MM.1S (cell line): ENCODE results near the gene TMOD1.
"Not testable (repeated sequence)": the region's sequence is repeated elsewhere in the genome, so short reads cannot be mapped to it uniquely, and the experiment has no call there.

ENCODE experiments used
- DNase-seq: peaks from one replicate; pipeline ENCODE4 v3.0.0-alpha.2; 2015
- H2AFZ ChIP-seq: fragments of 300-600 bp; sonication (generic); 2 replicates; pipeline ENCODE4 v1.6.0; 2016; ENCODE audit warnings: antibody characterized with exemption, low read length
- H3F3A ChIP-seq: fragments of 300-600 bp; sonication (generic); 2 replicates; pipeline ENCODE4 v1.6.1; 2016; ENCODE audit warnings: mild to moderate bottlenecking, antibody characterized with exemption, low read length, moderate library complexity, mixed read lengths; ENCODE audit not compliant: insufficient read depth
- H3K27ac ChIP-seq: fragments of 300-600 bp; sonication (generic); 2 replicates; pipeline ENCODE4 v1.5.1; 2016; ENCODE audit warnings: mild to moderate bottlenecking, low read length
- H3K27me3 ChIP-seq: fragments of 300-600 bp; sonication (generic); replicated peaks from 2 replicates; pipeline ENCODE4 v1.6.0; 2016; ENCODE audit warnings: low read length; ENCODE audit not compliant: insufficient read depth
- H3K36me3 ChIP-seq: fragments of 300-600 bp; sonication (generic); replicated peaks from 2 replicates; pipeline ENCODE4 v1.6.1; 2016; ENCODE audit warnings: mild to moderate bottlenecking, low read length, mixed read lengths; ENCODE audit not compliant: insufficient read depth
- H3K4me1 ChIP-seq: fragments of 300-600 bp; sonication (generic); 2 replicates; pipeline ENCODE4 v1.6.1; 2016; ENCODE audit warnings: low read length, mixed read lengths
- H3K4me2 ChIP-seq: fragments of 300-600 bp; sonication (generic); 2 replicates; pipeline ENCODE4 v1.6.0; 2016; ENCODE audit warnings: low read depth, low read length
- H3K4me3 ChIP-seq: fragments of 300-600 bp; sonication (generic); 2 replicates; pipeline ENCODE4 v1.5.1; 2016; ENCODE audit warnings: low read length, mixed read lengths
- H3K79me2 ChIP-seq: fragments of 300-600 bp; sonication (generic); 2 replicates; pipeline ENCODE4 v1.6.1; 2016; ENCODE audit warnings: mixed run types, low read length, mixed read lengths
- H3K9ac ChIP-seq: fragments of 300-600 bp; sonication (generic); 2 replicates; pipeline ENCODE4 v1.6.1; 2016; ENCODE audit warnings: low read length, mixed read lengths
- H3K9me2 ChIP-seq: fragments of 300-600 bp; sonication (generic); replicated peaks from 2 replicates; pipeline ENCODE4 v1.6.1; 2016; ENCODE audit warnings: mild to moderate bottlenecking, low read length, mixed read lengths; ENCODE audit not compliant: insufficient read depth
- H3K9me3 ChIP-seq: fragments of 300-600 bp; sonication (generic); replicated peaks from 2 replicates; pipeline ENCODE4 v1.6.1; 2016; ENCODE audit warnings: mild to moderate bottlenecking, low read length, mixed read lengths; ENCODE audit not compliant: insufficient read depth
- H4K20me1 ChIP-seq: fragments of 300-600 bp; sonication (generic); 2 replicates; pipeline ENCODE4 v1.6.1; 2016; ENCODE audit warnings: mild to moderate bottlenecking, low read length, moderate library complexity, mixed read lengths; ENCODE audit not compliant: insufficient read depth
- EZH2 ChIP-seq: fragments of 300-600 bp; sonication (generic); optimal IDR thresholded peaks from 2 replicates; pipeline ENCODE3; 2017; ENCODE audit warnings: low read depth, mild to moderate bottlenecking, antibody characterized with exemption, low read length, mixed read lengths
- EZH2phosphoT487 ChIP-seq: fragments of 300-600 bp; sonication (generic); IDR thresholded peaks from 2 replicates; pipeline ENCODE4 v1.6.1; 2018; ENCODE audit warnings: antibody characterized with exemption, low read length
- TF ChIP-seq, protein P1 (sequence below): fragments of 300-600 bp; sonication (generic); IDR thresholded peaks from 2 replicates; pipeline ENCODE4 v1.5.1; 2016; ENCODE audit warnings: antibody characterized with exemption, low read length, mixed read lengths

Gene TMOD1

GRCh38 chr9:97572892-97573365 is 71.5 kb downstream of the TMOD1 start:
- no peaks in the 10 kb centered on the region for H3K9me3 ChIP-seq
- no peaks in the 10 kb centered on the region for H3K9me2 ChIP-seq
- no peaks in the 10 kb centered on the region for H3K4me1 ChIP-seq
- no peaks in the 10 kb centered on the region for H3F3A ChIP-seq
- H3K9ac ChIP-seq, result no peak overlapping the region
- H3K4me3 ChIP-seq, result no peak overlapping the region
- H3K27ac ChIP-seq, result no peak overlapping the region
- no peaks in the 10 kb centered on the region for H3K79me2 ChIP-seq
- DNase-seq, result no peak
- H3K4me2 ChIP-seq, result no peak overlapping the region
- no peaks in the 10 kb centered on the region for H4K20me1 ChIP-seq
- no peaks in the 10 kb centered on the region for H3K27me3 ChIP-seq
- H3K36me3 ChIP-seq, result no peaks in the 10 kb centered on the region
- no peak overlapping the region for H2AFZ ChIP-seq
- no peak for TF ChIP-seq EZH2phosphoT487
- TF ChIP-seq EZH2, result no peak
- TF ChIP-seq, protein P1, sequence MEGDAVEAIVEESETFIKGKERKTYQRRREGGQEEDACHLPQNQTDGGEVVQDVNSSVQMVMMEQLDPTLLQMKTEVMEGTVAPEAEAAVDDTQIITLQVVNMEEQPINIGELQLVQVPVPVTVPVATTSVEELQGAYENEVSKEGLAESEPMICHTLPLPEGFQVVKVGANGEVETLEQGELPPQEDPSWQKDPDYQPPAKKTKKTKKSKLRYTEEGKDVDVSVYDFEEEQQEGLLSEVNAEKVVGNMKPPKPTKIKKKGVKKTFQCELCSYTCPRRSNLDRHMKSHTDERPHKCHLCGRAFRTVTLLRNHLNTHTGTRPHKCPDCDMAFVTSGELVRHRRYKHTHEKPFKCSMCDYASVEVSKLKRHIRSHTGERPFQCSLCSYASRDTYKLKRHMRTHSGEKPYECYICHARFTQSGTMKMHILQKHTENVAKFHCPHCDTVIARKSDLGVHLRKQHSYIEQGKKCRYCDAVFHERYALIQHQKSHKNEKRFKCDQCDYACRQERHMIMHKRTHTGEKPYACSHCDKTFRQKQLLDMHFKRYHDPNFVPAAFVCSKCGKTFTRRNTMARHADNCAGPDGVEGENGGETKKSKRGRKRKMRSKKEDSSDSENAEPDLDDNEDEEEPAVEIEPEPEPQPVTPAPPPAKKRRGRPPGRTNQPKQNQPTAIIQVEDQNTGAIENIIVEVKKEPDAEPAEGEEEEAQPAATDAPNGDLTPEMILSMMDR, result no peak

GRCh38 chr9:97573482-97574073 is 72.1 kb downstream of the TMOD1 start:
- no peaks in the 10 kb centered on the region for H4K20me1 ChIP-seq
- TF ChIP-seq EZH2, result no peak
- TF ChIP-seq, protein P1, result no peak
- no peak for TF ChIP-seq EZH2phosphoT487
- no peaks in the 10 kb centered on the region for H3K79me2 ChIP-seq
- DNase-seq, result no peak
- H3K27me3 ChIP-seq, result no peaks in the 10 kb centered on the region
- H3K4me2 ChIP-seq, result no peak overlapping the region
- H3K27ac ChIP-seq, result no peak overlapping the region
- no peaks in the 10 kb centered on the region for H3K9me2 ChIP-seq
- H3K9ac ChIP-seq, result no peak overlapping the region
- H3F3A ChIP-seq, result no peaks in the 10 kb centered on the region
- H2AFZ ChIP-seq, result no peak overlapping the region
- H3K4me3 ChIP-seq, result no peak overlapping the region
- no peaks in the 10 kb centered on the region for H3K36me3 ChIP-seq
- H3K4me1 ChIP-seq, result no peaks in the 10 kb centered on the region
- no peaks in the 10 kb centered on the region for H3K9me3 ChIP-seq

DNA sequence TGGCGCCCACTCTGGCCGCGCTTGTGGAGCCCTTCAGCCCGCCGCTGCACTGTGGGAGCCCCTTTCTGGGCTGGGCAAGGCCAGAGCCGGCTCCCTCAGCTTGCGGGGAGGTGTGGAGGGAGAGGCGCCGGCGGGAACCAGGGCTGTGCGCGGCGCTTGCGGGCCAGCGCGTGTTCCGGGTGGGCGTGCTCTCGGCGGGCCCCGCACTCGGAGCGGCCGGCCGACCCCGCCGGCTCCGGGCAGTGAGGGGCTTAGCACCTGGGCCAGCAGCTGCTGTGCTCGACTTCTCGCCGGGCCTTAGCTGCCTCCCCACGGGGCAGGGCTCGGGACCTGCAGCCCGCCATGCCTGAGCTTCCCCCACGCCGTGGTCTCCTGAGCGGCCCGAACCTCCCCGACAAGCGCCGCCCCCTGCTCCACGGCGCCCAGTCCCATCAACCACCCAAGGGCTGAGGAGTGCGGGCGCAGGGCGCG is 72.7 kb downstream of the TMOD1 start:
- H3K9ac ChIP-seq, H3K36me3 ChIP-seq, H3K9me2 ChIP-seq, H3K4me2 ChIP-seq, H3F3A ChIP-seq, H2AFZ ChIP-seq, H3K9me3 ChIP-seq, H4K20me1 ChIP-seq, H3K27ac ChIP-seq, H3K4me1 ChIP-seq, H3K4me3 ChIP-seq, DNase-seq, H3K79me2 ChIP-seq, H3K27me3 ChIP-seq: not testable (repeated sequence)

- not testable (repeated sequence) for H3K36me3 ChIP-seq, H3K9me2 ChIP-seq, H3K4me2 ChIP-seq, DNase-seq, H3K27me3 ChIP-seq, H3K79me2 ChIP-seq, H4K20me1 ChIP-seq, H3K4me1 ChIP-seq, H3K4me3 ChIP-seq, H3K9ac ChIP-seq, H2AFZ ChIP-seq, H3K27ac ChIP-seq, H3F3A ChIP-seq, H3K9me3 ChIP-seq
Observed at GRCh38 chr9:97574921-97575672, 73.6 kb downstream of the TMOD1 start.
